Measurements from ENCODE around the gene PLCXD3. TPM values are rescaled to one million over a fixed set of nuclear protein-coding genes. Genes with fewer than 3 reads are reported as not detected.

Gene PLCXD3
- total RNA-seq, 2 experiments from 2014 or later: not detected

DNA sequence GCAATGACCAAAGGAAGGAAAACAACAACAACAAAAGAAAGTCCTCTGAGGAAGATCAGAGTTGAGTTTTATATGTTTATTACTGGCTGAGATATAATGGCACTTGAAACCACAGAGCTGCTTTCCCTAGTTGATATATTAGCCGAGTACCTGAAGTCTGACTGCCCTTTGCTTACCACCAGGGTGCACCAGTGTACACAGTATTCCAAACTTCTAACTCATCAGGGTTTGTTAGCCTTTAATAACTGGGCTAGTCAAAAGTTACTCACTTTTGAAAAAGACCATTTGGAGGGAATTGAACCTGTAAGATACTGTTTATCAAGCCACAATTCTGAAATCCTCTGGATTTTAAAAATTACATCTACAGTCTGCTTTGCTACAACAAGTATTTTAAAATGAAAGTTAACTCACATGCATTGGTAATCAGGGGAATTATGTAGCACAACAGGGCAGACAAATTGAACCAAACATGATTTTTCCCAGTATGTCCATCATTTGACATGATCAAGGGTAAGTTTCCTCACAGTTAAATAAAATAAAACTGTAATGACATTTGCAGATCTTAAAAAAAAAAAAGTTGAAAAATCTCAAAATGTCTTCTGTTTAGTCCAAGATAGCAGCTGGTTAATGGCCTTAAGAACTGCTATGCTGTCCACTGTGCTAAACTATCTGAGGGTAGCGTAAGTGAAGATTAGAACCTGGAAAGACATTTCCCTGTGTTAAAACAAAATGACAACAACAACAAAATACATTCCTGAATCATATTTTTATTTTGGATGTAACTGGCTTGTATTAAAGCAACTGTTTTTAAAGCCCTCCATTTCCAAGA is 239.8 kb downstream of the PLCXD3 start:
- no peak for ATAC-seq
- DNase-seq: peak; percentile 11
- no peaks in the 10 kb centered on the region for H3K9me3 Mint-ChIP-seq
- H3K27ac Mint-ChIP-seq: no peak overlapping the region
- intact Hi-C loops (cut with micrococcal nuclease): no loop called here
- ChIA-PET CTCF (no interaction called here), POLR2A (no interaction called here)
- H3K4me3 Mint-ChIP-seq: no peak overlapping the region
- H3K27me3 Mint-ChIP-seq: no peaks in the 10 kb centered on the region
- no peaks in the 10 kb centered on the region for H3K4me1 Mint-ChIP-seq (ENCODE audit: low read depth)
- TF ChIP-seq, protein P1, sequence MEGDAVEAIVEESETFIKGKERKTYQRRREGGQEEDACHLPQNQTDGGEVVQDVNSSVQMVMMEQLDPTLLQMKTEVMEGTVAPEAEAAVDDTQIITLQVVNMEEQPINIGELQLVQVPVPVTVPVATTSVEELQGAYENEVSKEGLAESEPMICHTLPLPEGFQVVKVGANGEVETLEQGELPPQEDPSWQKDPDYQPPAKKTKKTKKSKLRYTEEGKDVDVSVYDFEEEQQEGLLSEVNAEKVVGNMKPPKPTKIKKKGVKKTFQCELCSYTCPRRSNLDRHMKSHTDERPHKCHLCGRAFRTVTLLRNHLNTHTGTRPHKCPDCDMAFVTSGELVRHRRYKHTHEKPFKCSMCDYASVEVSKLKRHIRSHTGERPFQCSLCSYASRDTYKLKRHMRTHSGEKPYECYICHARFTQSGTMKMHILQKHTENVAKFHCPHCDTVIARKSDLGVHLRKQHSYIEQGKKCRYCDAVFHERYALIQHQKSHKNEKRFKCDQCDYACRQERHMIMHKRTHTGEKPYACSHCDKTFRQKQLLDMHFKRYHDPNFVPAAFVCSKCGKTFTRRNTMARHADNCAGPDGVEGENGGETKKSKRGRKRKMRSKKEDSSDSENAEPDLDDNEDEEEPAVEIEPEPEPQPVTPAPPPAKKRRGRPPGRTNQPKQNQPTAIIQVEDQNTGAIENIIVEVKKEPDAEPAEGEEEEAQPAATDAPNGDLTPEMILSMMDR (IDR thresholded peaks at IDR 0.05): peak; percentile 31
- H3K36me3 Mint-ChIP-seq (ENCODE audit: low read depth): no peaks in the 10 kb centered on the region

DNA sequence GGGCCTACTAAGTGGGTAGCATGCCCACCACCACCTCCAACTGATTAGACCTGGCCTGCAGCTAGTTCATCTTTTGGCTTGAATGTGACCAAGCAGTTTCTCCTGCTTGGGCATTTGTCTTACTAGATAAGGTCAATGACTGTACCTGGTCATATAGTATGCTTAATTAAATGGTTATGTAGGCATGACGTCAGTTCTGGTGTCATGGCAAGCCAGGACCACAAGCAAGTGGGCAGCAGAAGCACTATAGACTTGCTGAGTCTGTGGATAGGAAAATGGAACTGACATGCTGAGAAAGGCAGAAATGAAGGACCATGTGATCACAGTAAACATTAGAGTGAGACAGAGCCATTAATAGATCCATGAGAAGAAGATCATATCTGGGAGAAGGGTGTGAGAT is 241.5 kb downstream of the PLCXD3 start:
- no peak for ATAC-seq
- Mint-ChIP-seq H3K27me3 (no peaks in the 10 kb centered on the region), H3K4me3 (no peak overlapping the region), H3K4me1 (ENCODE audit: low read depth) (no peaks in the 10 kb centered on the region), H3K36me3 (ENCODE audit: low read depth) (no peaks in the 10 kb centered on the region), H3K9me3 (no peaks in the 10 kb centered on the region), H3K27ac (no peak overlapping the region)
- POLR2A ChIA-PET: no interaction called here
- TF ChIP-seq, protein P1 (IDR thresholded peaks at IDR 0.05): no peak
- CTCF ChIA-PET: no interaction called here
- intact Hi-C loops (cut with micrococcal nuclease): no loop called here
- no peak for DNase-seq

DNA sequence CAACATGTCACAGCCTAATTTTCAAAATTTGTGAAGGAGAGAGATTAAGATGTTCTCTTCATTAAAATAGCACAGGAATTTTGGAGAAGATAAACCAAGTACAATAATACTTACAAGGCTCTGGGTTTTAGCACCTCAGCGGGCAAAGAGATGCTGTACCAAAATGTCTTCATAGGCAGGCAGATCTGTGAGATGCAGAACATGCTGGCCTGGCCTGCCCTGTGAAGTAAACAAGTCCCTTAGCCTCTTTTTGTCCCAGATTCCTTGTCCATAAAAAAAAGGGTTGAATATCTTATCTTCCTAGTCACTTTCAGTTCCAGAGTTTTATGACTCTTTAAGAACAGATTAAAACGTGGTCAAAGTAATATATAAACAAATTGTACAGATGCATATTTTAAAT is 244.0 kb downstream of the PLCXD3 start:
- H3K27me3 Mint-ChIP-seq: no peaks in the 10 kb centered on the region
- no peaks in the 10 kb centered on the region for H3K9me3 Mint-ChIP-seq
- no peaks in the 10 kb centered on the region for H3K4me1 Mint-ChIP-seq (ENCODE audit: low read depth)
- DNase-seq (no peak), ATAC-seq (no peak)
- POLR2A ChIA-PET: no interaction called here
- CTCF ChIA-PET: no interaction called here
- TF ChIP-seq, protein P1 (IDR thresholded peaks at IDR 0.05): no peak
- intact Hi-C loops (cut with micrococcal nuclease): no loop called here
- no peak overlapping the region for H3K27ac Mint-ChIP-seq
- H3K4me3 Mint-ChIP-seq: no peak overlapping the region
- H3K36me3 Mint-ChIP-seq (ENCODE audit: low read depth): no peaks in the 10 kb centered on the region

DNA sequence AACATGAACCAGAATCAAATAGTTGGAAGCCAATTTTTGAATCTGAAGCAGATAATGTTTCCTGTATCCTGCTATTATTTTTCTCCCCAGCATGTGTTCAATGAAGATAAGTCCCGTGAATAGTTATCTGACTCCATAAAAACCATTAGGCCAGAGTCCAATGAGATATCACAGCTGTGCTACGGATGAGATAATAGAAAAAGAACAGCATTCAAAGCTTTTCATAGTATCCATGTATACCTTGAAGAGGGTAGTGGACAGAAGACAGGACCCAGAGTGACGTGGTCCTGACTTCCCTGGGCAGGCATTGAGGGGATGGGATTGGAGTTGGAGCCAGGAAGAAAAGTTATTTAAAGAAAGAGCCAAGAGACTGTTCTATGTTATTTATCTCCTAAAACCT is 246.4 kb downstream of the PLCXD3 start:
- no peak overlapping the region for H3K4me3 Mint-ChIP-seq
- POLR2A ChIA-PET: no interaction called here
- H3K36me3 Mint-ChIP-seq (ENCODE audit: low read depth): no peaks in the 10 kb centered on the region
- CTCF ChIA-PET: no interaction called here
- TF ChIP-seq, protein P1 (IDR thresholded peaks at IDR 0.05): no peak
- H3K27ac Mint-ChIP-seq: no peak overlapping the region
- intact Hi-C loops (cut with micrococcal nuclease): no loop called here
- DNase-seq (no peak), ATAC-seq (no peak)
- no peaks in the 10 kb centered on the region for H3K9me3 Mint-ChIP-seq
- H3K27me3 Mint-ChIP-seq: no peaks in the 10 kb centered on the region
- no peaks in the 10 kb centered on the region for H3K4me1 Mint-ChIP-seq (ENCODE audit: low read depth)

DNA sequence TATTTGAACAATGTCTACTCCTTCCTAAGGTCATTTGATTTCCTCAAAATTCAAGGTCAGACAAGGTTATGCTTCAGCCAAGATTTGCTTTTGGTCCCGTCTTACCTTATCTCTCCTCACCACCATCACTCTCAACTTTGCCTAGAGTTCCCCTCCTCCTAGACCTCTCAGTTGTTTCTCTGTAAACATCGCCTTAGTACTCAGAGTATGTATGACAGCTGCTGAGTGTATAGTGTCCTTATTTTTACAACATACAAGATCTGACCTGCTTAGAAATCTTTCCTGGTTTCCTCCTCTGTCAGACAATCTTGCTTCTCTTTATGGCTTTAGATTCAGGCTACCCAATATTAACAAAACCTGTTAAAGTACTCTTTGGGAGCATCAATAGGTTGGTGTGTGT is 247.1 kb downstream of the PLCXD3 start:
- TF ChIP-seq, protein P1 (IDR thresholded peaks at IDR 0.05): no peak
- ATAC-seq: no peak
- no peak for DNase-seq
- intact Hi-C loops (cut with micrococcal nuclease): no loop called here
- no peaks in the 10 kb centered on the region for H3K4me1 Mint-ChIP-seq (ENCODE audit: low read depth)
- H3K36me3 Mint-ChIP-seq (ENCODE audit: low read depth): no peaks in the 10 kb centered on the region
- CTCF ChIA-PET: no interaction called here
- H3K9me3 Mint-ChIP-seq: no peaks in the 10 kb centered on the region
- no peak overlapping the region for H3K27ac Mint-ChIP-seq
- POLR2A ChIA-PET: no interaction called here
- no peaks in the 10 kb centered on the region for H3K27me3 Mint-ChIP-seq
- H3K4me3 Mint-ChIP-seq: no peak overlapping the region
